ENCODE data around the gene TPRG1.

GRCh38 chr3:189273736-189274135 is 102.0 kb downstream of the TPRG1 start:
- TF ChIP-seq CTCF (IDR thresholded peaks at IDR 0.05) = no peak
- TF ChIP-seq EZH2 (IDR thresholded peaks at IDR 0.05; ENCODE audit: borderline replicate concordance, insufficient read depth, low read depth, low read length, poor library complexity, severe bottlenecking) = no peak

Data from B cell (primary cell).